Activated naive CD8-positive, alpha-beta T cell treated with anti-CD3 and anti-CD28 coated beads, Interleukin-2, amount 10 ng/mL, durations not matched to agents 7 days and 5 days (primary cell): ENCODE measurements around the gene MMP26. TPM values are rescaled to one million over a fixed set of nuclear protein-coding genes. Genes with fewer than 3 reads are reported as not detected.

Experiments used
- total RNA-seq, 2 experiments: library from RNA; stranded (reverse); gene quantifications; one replicate each; pipeline ENCODE4 v1.2.3, GENCODE V29; 2021

The MMP26 gene
- total RNA-seq, 2 experiments from 2014 or later = not detected

Other genes starting within 250 kb of the MMP26 start
- not detected for gene OR52K1, start 222.1 kb upstream of the MMP26 start, total RNA-seq
- gene OR52M1, start 159.6 kb upstream of the MMP26 start, total RNA-seq = not detected
- not detected for gene OR52I2, start 123.0 kb upstream of the MMP26 start, total RNA-seq
- not detected for gene OR52I1, start 110.7 kb upstream of the MMP26 start, total RNA-seq
- 10 to 100 TPM; 17.7 to 21.4 TPM for gene TRIM68, start 96.6 kb upstream of the MMP26 start, total RNA-seq
- not detected for gene OR51D1, start 67.3 kb upstream of the MMP26 start, total RNA-seq
- not detected for gene OR51E1, start 60.8 kb upstream of the MMP26 start, total RNA-seq
- not detected for gene OR51E2, start 6.9 kb upstream of the MMP26 start, total RNA-seq
- not detected for gene OR51F1, start 65.2 kb downstream of the MMP26 start, total RNA-seq
- not detected for gene OR52R1, start 99.6 kb downstream of the MMP26 start, total RNA-seq
- gene OR51F2, start 116.5 kb downstream of the MMP26 start, total RNA-seq = not detected
- not detected for gene OR51S1, start 144.4 kb downstream of the MMP26 start, total RNA-seq
- not detected for gene OR51T1, start 177.1 kb downstream of the MMP26 start, total RNA-seq
- gene OR51A7, start 199.0 kb downstream of the MMP26 start, total RNA-seq = not detected
- gene OR51G2, start 214.6 kb downstream of the MMP26 start, total RNA-seq = not detected
- gene OR51G1, start 219.6 kb downstream of the MMP26 start, total RNA-seq = not detected
- not detected for gene OR51A4, start 242.8 kb downstream of the MMP26 start, total RNA-seq